CD4-positive, alpha-beta T cell treated with Interleukin-6 at 100 ng/mL for 8 hours (primary cell): ENCODE results near the gene MDFI.
"Not testable (repeated sequence)": the region's sequence is repeated elsewhere in the genome, so short reads cannot be mapped to it uniquely, and the experiment has no call there.

Experiments used
- DNase-seq: peaks from one replicate; pipeline ENCODE4 v3.0.0-alpha.2; 2020; ENCODE audit warnings: mixed read lengths, low spot score

MDFI gene

DNA sequence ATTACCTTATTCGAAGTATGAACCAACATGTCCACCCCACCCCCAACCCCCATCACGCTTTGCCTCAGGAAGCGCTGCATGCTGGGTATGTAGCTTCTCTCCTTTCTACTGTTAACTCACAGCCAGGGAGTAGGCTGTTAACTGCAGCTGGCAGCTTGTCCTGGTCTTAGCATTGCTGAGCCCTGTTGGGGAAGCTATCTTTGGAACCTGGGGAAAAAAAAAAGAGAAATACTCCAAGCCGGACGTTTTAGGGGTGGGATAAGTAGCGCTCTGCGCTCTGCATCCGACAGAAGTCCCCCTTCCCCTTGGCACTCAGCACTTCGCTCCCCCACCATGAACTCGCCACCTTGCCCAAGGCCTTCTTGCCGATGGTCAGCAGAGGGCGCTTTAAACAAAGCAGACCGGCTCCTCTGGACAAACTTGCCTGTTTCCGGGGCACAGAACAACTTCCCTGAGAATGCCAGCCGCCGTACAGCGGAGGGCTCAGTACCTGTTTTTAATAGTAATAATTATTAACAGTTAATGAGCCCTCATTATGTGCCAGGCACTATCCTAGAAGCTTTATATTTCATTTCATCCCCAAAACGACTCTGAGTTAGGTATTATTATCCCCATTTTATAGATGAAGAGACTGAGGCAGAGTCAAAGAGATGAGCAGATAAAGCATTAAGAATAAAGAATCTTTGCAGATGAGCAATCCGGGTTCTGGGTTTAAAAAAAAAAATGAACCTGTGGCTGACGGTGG is 35.2 kb upstream of the MDFI start:
- peak; percentile 76 for DNase-seq

DNA sequence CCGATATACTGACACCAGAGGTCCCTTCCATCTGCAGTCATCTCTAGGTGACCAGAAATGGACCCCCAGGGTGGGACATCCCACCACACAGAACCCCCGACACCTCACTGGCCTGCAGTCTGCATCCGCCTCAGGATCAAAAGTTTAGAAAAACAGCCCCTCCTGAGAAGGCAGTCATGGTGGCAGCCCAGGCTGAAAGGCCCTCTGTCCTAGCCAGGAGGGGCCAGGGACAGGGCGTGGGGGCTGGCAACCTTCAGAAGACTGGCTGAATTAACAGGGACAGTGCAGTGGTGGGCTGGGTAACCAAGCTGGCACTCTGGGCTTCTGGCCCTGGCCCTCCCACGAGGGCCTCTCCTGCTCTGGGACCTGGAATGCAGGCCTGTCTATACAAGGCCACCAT is 34.3 kb upstream of the MDFI start:
- DNase-seq = no peak

DNA sequence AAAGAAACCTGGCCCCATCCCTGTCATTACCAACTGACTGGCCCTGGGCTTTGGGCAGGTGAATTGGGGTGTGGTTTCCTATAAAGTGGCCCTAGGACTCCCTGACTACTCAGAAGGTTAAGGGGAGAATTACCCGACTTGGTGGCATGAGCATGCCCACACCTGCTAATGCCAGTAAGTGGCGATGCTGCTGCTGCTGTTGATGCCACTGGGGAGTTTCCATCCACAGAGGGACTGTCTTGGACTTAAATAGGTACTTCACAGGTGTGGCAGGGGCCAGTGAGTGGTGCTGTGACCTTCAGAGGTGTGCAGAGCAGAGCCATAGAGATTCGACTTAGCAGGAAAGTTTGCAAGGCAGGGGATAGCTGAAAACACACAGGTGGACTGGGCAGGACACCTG is 32.6 kb upstream of the MDFI start:
- DNase-seq = no peak

DNA sequence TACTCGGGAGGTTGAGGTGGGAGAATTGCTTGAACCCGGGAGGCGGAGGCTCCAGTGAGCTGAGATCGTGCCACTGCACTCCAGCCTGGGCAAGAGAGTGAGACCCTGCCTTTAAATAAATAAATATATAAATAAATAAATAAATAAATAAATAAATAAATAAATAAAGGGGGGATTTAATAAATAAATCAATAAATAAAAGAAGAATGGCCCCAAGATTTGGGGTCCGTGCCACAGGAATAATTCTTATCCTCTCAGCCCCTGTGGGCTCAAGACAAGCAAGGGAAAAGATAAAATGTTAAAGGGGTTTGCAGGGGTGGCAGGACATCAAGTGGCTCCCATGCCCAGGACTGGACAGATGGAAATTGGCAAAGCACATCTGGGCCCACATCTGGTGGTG is 31.2 kb upstream of the MDFI start:
- no peak for DNase-seq

DNA sequence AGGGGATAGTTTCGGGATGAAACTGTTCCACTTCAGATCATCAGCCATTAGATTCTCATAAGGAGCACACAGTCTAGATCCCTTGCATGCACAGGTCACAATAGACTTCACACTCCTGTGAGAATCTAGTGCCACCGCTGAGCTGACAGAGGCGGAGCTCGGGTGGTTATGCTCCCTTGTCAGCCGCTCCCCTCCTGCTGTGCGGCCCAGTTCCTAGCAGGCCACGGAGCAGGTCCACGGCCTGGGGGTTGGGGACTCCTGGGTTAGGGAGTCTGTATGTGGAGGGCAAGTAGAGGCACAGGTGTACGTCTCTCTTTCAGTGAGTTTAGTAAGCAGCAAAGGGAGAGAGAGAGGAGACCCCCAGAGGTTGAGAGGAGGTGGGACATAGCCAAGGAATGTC is 30.5 kb upstream of the MDFI start:
- no peak for DNase-seq

DNA sequence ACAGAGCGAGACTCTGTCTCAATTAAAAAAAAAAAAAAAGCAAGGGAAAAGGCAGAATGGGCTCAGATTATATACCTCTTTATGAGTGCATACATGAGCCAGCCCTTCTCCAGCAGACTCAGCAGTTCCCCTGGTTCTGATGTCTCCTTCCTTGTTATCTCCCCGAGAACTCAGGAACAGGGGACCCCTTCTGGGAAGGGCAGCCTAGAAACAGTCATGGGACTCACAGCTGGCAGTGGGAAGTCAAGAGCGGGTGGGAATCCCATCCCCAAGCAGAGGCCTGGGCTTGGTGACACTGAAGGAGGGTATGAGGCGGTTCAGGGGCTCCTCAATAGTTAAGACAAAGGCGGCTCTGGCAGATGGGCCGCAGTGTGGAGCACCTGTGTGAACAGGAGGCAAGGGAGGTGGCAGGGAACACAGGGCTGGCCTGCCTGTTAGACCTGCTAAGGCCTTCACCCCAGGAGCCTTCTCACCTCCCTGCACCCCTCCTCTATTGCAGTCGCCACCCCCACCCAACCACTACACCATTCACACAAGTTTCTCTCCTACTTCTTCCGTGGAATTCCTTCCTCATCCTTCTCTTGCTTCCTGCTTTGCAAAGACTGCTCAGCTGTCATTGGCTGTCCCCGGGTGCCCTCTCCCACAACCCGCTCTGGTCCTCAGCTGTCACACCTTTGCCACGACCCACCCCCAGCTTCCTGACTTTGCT is 29.7 kb upstream of the MDFI start:
- no peak for DNase-seq

DNA sequence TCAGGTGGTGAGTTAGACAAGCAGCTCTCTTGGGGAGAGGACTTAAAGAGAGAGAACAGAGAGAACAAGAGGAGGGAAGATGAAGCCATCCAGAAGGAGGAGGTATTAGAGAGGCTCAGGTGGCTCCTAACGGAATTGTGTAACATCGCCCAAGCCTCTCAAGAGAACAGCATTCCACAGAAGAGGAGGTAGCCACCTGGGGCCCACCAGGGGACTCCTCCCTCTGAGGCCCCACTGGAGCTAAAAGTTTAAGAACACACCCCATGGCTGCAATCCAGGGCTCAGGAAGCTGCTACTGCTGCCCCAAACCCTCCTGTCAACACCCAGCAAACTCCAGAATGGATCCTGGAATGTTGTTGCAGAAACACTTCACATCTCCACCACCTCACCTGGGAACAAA is 23.6 kb upstream of the MDFI start:
- no peak for DNase-seq

DNA sequence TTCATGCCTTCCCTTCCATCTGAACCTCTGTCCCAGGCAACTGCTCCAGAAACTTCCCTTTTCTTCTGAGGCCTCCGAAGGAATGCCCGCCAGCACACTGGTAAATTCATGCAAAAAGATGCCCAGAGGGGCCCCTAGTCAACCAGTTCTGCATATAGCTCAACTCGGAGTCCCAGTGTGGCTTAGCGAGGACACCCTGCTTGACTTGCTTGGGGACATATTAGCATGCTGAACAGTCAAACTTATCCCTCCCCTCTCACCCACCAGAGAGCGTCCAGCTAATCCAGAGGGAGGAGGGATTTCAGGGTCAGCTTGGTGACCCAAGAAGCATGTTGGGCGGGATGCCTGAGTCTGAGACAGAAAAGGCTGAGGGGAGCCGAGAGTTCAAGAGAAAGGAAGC is 23.0 kb upstream of the MDFI start:
- DNase-seq = no peak

DNA sequence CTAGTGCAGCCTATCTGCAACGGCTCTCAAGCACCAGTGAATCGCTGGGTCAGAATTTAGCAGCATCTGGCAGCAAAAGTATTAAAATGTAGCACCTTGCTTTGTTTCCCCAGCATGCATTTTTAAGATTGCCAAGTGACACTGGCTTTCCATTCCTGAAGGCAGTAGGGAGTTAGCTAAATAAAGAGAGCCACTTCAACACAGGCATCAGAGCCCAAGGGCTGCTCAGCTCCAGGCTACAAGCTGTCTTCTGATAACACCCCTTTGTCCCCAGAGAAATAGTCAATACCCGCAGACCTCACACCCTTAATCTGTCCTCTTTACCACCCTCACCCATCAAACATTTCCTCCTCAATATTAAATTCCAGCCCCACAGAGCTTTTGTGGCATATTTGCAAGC is 19.7 kb upstream of the MDFI start:
- DNase-seq = no peak

DNA sequence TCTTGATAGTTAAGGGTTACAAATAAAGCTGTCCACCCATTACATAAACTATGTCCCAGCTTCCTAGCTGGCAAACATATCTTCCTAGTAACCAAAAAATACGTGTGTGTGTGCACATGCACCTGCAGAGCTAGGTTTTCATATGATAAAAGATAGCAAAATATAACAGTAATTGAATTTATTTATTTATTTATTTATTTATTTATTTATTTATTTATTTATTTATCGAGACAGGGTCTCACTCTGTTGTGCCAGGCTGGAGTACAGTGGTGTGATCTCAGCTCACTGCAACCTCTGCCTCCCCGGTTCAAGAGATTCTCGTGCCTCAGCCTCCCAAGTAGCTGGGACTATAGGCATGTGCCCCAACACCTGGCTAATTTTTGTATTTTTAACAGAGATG is 19.1 kb upstream of the MDFI start:
- not testable (repeated sequence) for DNase-seq

DNA sequence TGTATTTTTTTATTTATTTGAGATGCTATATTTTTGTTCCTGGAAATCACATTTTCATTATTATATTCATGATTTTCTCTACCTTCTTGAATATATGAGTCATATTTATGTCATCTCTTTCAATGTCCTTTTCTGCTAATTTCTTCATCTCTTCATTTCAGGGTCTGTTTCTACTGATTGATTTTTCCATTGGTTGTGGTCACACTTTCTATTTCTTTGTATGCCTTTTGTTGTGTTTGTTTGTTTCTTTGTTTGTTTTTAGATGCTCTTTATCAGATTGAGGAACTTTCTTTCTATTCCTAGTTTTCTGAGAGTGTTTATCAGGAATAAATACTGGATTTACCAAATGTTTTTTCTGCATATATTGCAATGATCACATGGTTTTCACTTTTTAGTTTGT is 16.9 kb upstream of the MDFI start:
- no peak for DNase-seq

DNA sequence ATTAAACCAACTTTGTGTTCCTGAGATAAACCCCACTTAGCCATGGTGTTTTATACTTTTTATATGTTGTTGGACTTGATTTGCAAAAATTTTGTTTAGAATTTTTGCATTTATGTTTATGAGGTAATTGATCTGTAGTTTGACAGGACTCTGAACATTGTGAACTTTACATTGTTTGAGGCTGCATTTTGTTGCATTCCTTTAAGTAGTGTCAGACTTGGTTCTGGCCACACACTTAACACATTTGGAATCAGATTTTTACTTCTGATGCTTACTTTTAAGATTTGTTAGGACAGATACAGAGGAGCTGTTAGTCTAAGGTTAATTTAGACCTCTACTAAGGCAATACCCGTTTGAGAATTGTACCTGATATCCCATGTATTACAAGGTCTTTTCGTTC is 16.5 kb upstream of the MDFI start:
- no peak for DNase-seq

DNA sequence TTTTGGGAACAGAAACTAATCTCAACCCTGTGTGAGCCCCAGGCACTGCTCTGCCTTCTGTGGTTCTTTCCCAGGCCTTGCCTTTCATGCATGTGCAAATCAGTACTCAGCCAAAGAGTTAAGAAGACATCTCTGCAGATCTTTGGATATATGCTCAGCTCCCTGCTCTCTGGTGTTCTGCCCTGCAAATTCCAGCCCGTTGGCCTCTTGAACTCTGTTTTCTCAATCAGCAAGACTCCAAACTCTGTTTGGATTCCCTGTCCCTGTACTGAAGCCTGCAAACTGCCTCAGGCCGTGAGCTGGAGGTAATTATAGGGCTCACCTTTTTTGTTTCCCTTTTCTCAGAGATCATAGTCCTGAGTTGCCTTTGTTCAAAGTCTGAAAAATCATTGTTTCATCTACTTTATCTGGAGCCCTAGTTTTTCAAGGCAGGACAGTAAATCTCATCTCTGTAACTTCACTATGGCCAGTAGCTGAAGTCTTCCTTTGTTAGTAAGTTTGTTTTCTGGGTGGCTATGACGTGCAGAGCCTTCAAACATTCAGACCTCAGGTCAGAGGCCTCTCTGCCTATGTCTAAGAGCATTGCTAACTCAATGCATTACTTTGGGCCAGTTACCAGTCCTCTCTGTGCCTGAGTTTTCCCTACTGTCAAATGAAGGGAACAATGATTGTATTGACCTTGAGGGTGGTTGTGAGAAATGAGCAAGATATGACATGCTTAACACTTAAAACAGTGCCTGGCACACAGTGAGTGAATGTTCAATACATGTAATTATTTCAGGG is 15.9 kb upstream of the MDFI start:
- no peak for DNase-seq

DNA sequence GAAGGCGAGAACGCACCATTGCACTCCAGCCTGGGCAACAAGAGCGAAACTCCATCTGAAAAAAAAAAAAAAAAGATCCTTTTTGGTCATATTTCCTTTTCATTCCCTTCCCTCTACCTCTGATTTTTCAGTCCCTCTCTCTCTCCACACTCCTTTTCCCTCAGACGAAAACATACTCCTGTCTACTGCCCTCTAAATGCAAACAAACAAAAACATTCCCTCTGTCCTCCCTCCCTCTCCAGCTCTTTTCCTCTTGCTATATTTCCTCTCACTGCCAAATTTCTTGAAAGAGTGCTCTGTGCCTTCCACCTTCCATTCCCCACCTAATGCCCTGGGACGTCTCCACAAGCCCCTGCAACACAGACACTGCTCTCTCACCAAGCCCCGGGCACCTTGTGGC is 14.9 kb upstream of the MDFI start:
- no peak for DNase-seq

DNA sequence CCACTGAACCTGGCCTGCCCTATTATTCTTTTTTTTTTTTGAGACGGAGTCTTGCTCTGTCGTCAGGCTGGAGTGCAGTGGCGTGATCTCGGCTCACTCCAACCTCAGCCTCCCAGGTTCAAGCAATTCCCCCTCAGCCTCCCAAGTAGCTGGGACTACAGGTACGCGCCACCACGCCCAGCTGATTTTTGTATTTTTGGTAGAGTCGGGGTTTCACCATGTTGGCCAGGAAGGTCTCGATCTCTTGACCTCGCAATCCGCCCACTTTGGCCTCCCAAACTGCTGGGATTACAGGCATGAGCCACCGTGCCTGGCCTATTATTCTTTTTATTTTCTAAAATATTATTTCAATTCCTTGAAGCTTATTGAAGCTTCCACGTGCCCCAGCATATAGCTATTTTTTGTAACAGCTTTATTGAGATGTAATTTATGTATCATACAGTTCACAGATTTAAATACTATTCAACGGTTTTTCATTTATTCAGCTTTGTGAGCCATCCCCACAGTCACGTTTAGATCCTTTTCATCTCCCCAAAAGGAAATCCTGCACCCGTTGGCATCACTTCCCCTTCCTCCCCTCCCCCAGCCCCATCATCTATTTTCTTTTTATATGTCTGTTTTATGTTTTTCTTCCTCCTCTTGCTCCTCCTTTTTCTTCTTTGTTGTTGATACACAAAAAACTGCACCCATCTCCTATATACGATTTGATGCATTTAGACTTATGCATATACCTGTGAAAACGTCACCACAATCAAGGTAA is 13.5 kb upstream of the MDFI start:
- no peak for DNase-seq

DNA sequence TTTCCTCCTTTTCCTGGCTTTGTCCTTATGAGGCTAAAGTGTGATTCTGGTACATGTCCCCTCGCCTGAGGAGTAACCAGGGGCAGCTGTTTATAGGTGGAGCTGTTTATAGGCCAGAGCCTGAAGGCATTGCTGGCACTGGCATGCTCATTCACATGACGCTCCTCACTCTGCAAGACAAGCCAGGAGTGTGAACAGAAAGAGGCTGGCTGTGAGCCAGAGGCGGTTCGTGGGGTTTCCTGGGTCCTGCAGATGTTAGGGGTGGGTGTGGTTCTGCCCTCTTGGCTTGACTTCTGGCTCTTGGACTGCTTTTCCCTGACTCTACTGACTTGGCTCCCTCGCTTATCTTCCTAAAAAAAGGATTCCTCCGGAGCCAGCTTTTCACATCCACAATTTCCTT is 12.8 kb upstream of the MDFI start:
- DNase-seq = no peak

DNA sequence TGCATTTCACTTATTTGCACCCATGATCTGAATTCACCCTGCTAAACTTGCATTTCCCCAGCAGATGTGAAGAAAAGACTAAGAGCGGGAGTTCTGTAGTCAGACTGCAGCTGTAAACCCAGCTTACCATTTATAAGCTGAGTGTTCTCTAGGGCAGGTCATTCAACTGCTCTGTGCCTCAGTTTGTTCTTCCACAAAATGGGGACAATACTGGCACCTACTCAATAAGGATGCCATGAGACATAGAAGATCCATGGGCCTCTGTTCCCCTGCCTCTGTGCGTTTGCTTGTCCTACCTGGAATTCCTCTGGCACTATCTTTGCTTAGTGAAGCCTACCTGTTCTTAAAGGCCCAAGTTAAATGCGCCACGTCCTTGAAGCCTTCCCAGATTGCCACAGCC is 12.2 kb upstream of the MDFI start:
- no peak for DNase-seq

DNA sequence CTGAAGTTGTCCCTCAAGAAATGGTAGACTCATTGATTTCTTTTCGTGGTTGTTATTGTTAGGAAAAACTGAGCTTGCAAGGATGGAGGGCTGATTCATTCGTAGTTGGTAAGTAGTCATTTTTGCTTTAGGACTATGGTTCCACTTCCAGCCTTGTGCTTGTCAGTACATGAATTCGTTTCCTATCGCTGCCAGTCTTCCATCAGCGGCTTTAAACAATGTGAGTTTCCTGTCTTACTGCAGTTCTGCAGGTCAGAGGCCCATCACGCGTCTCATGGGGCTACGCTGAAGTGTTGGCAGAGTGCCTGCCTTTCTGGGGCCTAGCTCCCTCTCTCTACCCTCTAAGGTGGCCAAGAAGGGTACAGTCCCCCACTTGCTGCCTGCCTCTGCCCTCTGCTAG is 11.4 kb upstream of the MDFI start:
- DNase-seq = no peak

DNA sequence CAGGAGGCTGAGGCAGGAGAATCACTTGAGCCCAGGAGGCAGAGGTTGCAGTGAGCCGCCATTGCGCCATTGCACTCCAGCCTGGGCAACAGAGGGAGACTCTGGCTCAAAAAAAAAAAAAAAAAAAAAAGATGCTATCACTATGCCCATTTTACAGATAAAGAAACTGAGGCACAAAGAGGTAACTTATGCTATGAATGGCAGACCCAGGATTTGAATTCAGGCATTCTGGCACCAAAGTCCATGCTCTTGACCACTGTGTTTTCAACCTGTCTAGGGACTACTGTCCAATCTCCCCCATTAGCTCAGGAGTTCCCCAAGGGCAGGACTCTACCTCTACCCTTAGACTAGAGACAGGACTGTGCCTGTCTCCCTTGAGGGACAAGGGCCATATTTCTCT is 9.1 kb upstream of the MDFI start:
- no peak for DNase-seq

DNA sequence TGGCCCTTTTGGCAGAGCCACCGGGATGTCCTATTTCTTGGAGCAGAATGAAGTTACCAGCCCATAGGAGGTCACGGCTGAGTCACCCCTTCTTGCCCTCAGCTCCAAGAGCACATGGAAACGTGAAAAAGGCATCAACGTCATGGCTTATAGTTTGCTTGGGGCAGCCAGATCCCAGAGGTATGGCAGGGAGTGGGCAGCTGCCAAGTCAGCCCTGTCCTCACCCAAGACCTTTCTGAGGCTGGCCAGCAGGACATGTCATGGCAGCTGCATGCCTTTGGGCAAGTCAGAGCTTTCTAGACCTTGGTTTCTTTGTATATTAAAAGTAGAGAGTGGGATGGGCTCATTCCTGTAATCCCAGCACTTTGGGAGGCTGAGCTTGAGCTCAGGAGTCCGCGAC is 8.2 kb upstream of the MDFI start:
- no peak for DNase-seq

DNA sequence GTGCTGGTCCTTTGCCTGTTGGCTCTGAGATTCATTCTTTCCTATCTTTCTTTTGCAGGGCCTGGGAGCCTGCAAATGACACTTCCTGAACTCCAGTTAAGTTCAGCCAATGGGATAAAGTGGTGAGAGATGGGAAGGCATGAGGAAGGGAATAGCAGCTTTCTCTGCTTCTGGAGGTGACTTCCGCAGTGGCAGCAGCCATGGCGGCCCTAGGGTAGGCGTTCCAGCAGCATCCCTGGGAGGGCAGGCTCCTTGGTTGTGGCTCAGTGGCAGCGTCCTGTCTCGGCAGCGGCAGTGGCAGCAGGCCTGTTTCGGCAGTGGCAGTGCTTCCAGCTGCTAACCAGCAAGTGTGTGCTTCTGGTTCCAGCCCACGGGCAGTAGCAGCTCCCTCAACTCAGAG is 7.3 kb upstream of the MDFI start:
- DNase-seq = no peak

DNA sequence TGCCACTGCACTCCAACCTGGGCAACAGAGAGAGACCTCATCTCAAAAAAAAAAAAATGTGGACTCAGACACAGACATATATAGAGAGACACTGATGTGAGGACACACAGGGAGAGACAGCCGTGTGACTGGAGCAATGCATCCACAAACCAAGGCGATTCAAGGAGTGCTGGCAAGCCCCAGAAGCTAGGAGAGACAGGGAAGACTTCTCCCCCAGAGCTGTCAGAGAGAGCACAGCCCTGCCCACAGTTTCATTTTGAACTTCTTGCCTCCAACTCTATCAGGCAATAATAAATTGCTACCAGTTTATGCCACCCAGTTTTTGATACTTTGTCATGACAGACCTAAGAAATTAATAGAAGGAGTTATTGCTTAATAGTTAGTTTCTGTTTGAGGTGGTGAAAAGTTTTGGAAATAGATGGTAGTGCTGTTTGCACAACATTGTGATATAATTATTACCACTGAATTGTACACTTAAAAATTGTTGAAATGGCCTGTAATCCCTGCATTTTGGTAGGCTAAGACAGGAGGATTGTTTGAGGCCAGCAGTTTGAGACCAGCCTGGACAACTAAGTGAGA is 5.1 kb upstream of the MDFI start:
- DNase-seq = no peak
